Tibial nerve (tissue), 4 donors: ENCODE measurements around the gene DNAJB4. TPM values are rescaled to one million over a fixed set of nuclear protein-coding genes. Genes with fewer than 3 reads are reported as not detected.

ENCODE experiments used
- DNase-seq, 2 donors: peaks; one replicate each; pipeline ENCODE4 v3.0.0-alpha.2; 2019; ENCODE audit warnings: low spot score in 2 of 2
- H3K27ac ChIP-seq, 4 donors: fragments of 200-600 bp; sonication (generic) in 3 of 4; one replicate each; pipeline ENCODE4 v1.5.1; 2017 to 2019; ENCODE audit warnings: mild to moderate bottlenecking in 1 of 4
- H3K27me3 ChIP-seq, 2 donors: fragments of 200-600 bp; sonication (generic) in 1 of 2; one replicate each; pipeline versions ENCODE4 v1.5.1 to v1.6.0; 2017 to 2019
- H3K36me3 ChIP-seq, 3 donors: fragments of 200-600 bp; sonication (generic); one replicate each; pipeline ENCODE4 v1.5.1; 2018 to 2019
- H3K4me1 ChIP-seq, 4 donors: fragments of 200-600 bp; sonication (generic) in 3 of 4; one replicate each; pipeline ENCODE4 v1.5.1; 2017 to 2019
- H3K4me3 ChIP-seq, 4 donors: fragments of 200-600 bp; sonication (generic) in 3 of 4; one replicate each; pipeline ENCODE4 v1.5.1; 2017 to 2019; ENCODE audit warnings: mild to moderate bottlenecking in 1 of 4, moderate library complexity in 1 of 4
- H3K9me3 ChIP-seq, 4 donors: fragments of 200-600 bp; sonication (generic) in 3 of 4; one replicate each; pipeline ENCODE4 v1.5.1; 2017 to 2019
- EP300 ChIP-seq, 2 donors: sonication (generic); formaldehyde crosslinking; IDR thresholded peaks; one replicate each; pipeline ENCODE4 v1.6.1; 2017; ENCODE audit warnings: antibody characterized with exemption in 2 of 2, mild to moderate bottlenecking in 1 of 2
- POLR2A ChIP-seq, 2 donors: fragments of 450-650 bp; IDR thresholded peaks; one replicate each; pipeline ENCODE4 v1.6.1; 2017; ENCODE audit warnings: antibody characterized with exemption in 2 of 2, mild to moderate bottlenecking in 2 of 2, moderate library complexity in 2 of 2
- WGBS, 2 donors: methylation state at CpG; one replicate each; pipeline ENCODE4 v1.1.5; 2018; 5-methylcytosine and 5-hydroxymethylcytosine counted together
- total RNA-seq, 4 donors: library from RNA; depleted of rRNA; stranded (reverse); fragments of >200 nt; gene quantifications; one replicate each; pipeline ENCODE4 v1.1.0, GENCODE V29; 2016
- TF ChIP-seq, protein P1 (sequence below), 5 experiments: fragments of 200-600 bp in 3 of 5; fragments of 450-650 bp in 2 of 5; sonication (generic) in 3 of 5; IDR thresholded peaks; one replicate each; pipeline ENCODE4 v1.5.1; 2016 to 2019; ENCODE audit warnings: antibody characterized with exemption in 5 of 5, mild to moderate bottlenecking in 3 of 5, moderate library complexity in 2 of 5

The DNAJB4 gene
- total RNA-seq: 10 to 100 TPM; 33.9 to 38.0 (median 35.6) TPM

- H3K27ac ChIP-seq: peak within 1 kb of the TSS; percentile 86 to 96 (median 91)
- DNase-seq: peak; percentile 40 to 87
- no peaks in the 10 kb centered on the region for H3K36me3 ChIP-seq
- H3K4me1 ChIP-seq: peaks cover 0 to 52% (median 11%) of the 10 kb centered on the region in 4 donors
- peak within 1 kb of the TSS; percentile 49 to 64 (median 54) for H3K4me3 ChIP-seq
- peak; percentile 92 to 100 for TF ChIP-seq EP300 (IDR thresholded peaks at IDR 0.05)
- TF ChIP-seq, protein P1, sequence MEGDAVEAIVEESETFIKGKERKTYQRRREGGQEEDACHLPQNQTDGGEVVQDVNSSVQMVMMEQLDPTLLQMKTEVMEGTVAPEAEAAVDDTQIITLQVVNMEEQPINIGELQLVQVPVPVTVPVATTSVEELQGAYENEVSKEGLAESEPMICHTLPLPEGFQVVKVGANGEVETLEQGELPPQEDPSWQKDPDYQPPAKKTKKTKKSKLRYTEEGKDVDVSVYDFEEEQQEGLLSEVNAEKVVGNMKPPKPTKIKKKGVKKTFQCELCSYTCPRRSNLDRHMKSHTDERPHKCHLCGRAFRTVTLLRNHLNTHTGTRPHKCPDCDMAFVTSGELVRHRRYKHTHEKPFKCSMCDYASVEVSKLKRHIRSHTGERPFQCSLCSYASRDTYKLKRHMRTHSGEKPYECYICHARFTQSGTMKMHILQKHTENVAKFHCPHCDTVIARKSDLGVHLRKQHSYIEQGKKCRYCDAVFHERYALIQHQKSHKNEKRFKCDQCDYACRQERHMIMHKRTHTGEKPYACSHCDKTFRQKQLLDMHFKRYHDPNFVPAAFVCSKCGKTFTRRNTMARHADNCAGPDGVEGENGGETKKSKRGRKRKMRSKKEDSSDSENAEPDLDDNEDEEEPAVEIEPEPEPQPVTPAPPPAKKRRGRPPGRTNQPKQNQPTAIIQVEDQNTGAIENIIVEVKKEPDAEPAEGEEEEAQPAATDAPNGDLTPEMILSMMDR (IDR thresholded peaks at IDR 0.05): peak in 2 of 5 experiments; percentile 23 to 27
- TF ChIP-seq POLR2A (IDR thresholded peaks at IDR 0.05): peak; percentile 95 to 98
- no peaks in the 10 kb centered on the region for H3K9me3 ChIP-seq
- H3K27me3 ChIP-seq: no peaks in the 10 kb centered on the region
- WGBS, 2 donors: 1% methylated on average over 12 of the region's 12 CpGs
Observed at GRCh38 chr1:78004719-78005447, at the start of gene DNAJB4. DNAJB4 (plus strand) TSS chr1:78004939; CDS start chr1:78005111, 172 bp downstream.

GRCh38 chr1:77955709-77956108 is 49.0 kb upstream of the DNAJB4 start:
- TF ChIP-seq POLR2A (IDR thresholded peaks at IDR 0.05) (no peak), EP300 (IDR thresholded peaks at IDR 0.05) (no peak)
- TF ChIP-seq, protein P1 (IDR thresholded peaks at IDR 0.05): no peak
- peaks cover 3 to 96% (median 28%) of the 10 kb centered on the region in 3 donors for H3K36me3 ChIP-seq

DNA sequence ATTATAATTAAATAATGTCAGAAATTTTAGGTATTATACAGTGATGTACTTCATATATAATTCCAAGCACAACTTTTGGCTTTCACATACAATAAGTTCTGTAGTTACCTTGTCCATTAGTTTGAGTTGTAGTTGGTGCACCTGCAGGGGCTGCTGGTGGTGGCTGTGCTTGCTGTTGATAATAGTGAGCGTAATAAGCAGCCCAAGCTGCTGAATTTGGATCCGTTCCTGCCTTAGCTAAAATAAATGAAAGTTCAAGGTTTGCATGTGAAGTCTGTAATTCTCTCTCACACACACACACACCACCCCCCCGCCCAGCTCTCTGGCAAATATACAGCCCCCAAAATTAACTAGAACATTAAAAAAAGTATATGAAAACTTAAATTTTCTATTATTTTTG is 48.3 kb upstream of the DNAJB4 start:
- Histone ChIP-seq H3K27me3 (no peaks in the 10 kb centered on the region), H3K4me3 (no peak overlapping the region), H3K4me1 (peaks cover 0 to under 1% (median 0%) of the 10 kb centered on the region in 4 donors), H3K9me3 (no peaks in the 10 kb centered on the region), H3K27ac (no peak overlapping the region), H3K36me3 (peaks cover 3 to 97% (median 35%) of the 10 kb centered on the region in 3 donors)
- WGBS, 2 donors: 85 to 96% methylated on average over 3 of the region's 3 CpGs
- TF ChIP-seq, protein P1 (IDR thresholded peaks at IDR 0.05): no peak
- TF ChIP-seq POLR2A (IDR thresholded peaks at IDR 0.05): no peak
- TF ChIP-seq EP300 (IDR thresholded peaks at IDR 0.05): no peak
- DNase-seq: no peak

More at GRCh38 chr1:77955709-77956108, 49.0 kb upstream of the DNAJB4 start:
- peaks cover 0 to 4% (median 0%) of the 10 kb centered on the region in 4 donors for H3K4me1 ChIP-seq
- no peaks in the 10 kb centered on the region for H3K27me3 ChIP-seq
- H3K27ac ChIP-seq: no peak overlapping the region
- no peak for DNase-seq
- 88 to 90% methylated on average over 3 of the region's 3 CpGs for WGBS, 2 donors
- H3K4me3 ChIP-seq: no peak overlapping the region
- H3K9me3 ChIP-seq: no peaks in the 10 kb centered on the region

DNA sequence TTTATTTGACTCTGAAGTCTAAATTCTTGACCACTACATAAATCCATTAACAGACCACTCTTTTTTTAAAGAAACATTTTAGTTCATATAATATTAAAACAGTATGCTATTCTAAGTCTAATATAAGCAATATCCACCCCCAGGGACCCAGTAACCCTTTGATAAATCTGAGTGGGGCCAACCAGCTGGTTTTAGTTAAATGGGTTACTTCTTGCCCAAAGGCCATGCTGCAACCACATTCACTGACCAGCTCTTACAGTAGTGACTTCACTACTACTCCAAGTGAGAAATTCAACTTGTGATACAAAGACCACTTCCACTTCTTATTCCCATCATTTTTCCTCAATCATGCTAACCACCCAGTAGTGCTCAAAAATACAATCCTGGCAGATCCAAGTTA is 46.3 kb upstream of the DNAJB4 start:
- no peaks in the 10 kb centered on the region for H3K4me1 ChIP-seq
- H3K9me3 ChIP-seq: no peaks in the 10 kb centered on the region
- H3K27me3 ChIP-seq: no peaks in the 10 kb centered on the region
- H3K27ac ChIP-seq: no peak overlapping the region
- peaks cover 3 to 100% (median 42%) of the 10 kb centered on the region in 3 donors for H3K36me3 ChIP-seq
- TF ChIP-seq POLR2A (IDR thresholded peaks at IDR 0.05) (no peak), EP300 (IDR thresholded peaks at IDR 0.05) (no peak)
- TF ChIP-seq, protein P1 (IDR thresholded peaks at IDR 0.05): no peak
- no peak overlapping the region for H3K4me3 ChIP-seq
- no peak for DNase-seq

DNA sequence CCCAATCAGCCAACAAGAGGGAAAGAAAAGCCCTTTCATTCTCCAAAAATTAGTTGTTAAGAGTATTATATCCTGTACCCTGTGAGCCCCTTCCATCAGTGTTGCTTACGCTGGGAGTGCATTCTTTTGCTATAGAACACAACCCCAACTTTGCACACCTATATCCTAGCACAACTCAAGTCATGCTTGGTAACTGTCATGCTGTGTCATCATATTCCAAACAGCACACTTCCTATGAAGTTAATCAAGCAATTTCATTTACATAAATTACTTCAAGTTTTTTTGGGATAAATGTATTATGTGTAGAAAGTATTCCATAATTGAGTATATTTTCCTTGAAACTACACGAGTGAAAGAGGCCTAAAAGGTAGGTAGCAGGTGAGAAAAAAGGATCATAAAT is 45.9 kb upstream of the DNAJB4 start:
- Histone ChIP-seq H3K4me1 (no peaks in the 10 kb centered on the region), H3K27me3 (no peaks in the 10 kb centered on the region), H3K4me3 (no peak overlapping the region), H3K36me3 (peaks cover 3 to 100% (median 43%) of the 10 kb centered on the region in 3 donors), H3K27ac (no peak overlapping the region), H3K9me3 (no peaks in the 10 kb centered on the region)
- TF ChIP-seq POLR2A (IDR thresholded peaks at IDR 0.05): no peak
- TF ChIP-seq EP300 (IDR thresholded peaks at IDR 0.05): no peak
- TF ChIP-seq, protein P1 (IDR thresholded peaks at IDR 0.05): no peak
- no peak for DNase-seq
- WGBS, 2 donors: 90 to 92% methylated on average over 2 of the region's 2 CpGs
